OCI-LY3 (cell line): Measurements from ENCODE around the gene CC2D2A.
"Not testable (repeated sequence)": the region's sequence is repeated elsewhere in the genome, so short reads cannot be mapped to it uniquely, and the experiment has no call there.

ENCODE experiments used
- CTCF ChIP-seq: fragments of 200-600, 300-600 bp; sonication (generic); IDR thresholded peaks from 2 replicates; pipeline ENCODE4 v1.5.1; 2014; ENCODE audit warnings: antibody characterized with exemption, low read length, low read depth
- EZH2phosphoT487 ChIP-seq: fragments of 200-600 bp; shearing (Covaris generic); IDR thresholded peaks from 2 replicates; pipeline ENCODE4 v1.6.1; 2018; ENCODE audit warnings: antibody characterized with exemption, mixed run types, low read depth

- not testable (repeated sequence) for TF ChIP-seq CTCF, EZH2phosphoT487
These were observed 48.0 kb downstream of the CC2D2A start for GRCh38 chr4:15517681-15518080.
